ENCODE results near the gene EPG5.

EPG5 gene

DNA sequence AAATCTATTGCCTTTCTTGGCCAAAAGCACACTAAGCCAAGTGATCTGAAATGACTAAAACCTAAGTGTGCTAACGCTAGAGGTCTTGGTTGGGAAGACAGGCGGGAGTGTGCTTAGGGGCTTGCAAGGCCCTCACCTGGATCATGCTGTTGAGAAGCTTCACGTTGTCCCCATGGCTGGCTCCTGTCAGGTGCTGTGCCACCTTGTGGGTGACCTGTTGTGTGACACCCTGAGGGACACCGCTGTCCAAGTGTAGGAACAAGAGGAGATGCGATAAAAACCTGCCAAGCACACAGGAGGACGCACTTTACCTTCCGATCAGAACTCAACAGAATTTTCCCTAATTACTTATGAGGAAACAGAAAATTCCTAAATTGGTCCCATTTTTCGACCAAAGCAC lies 50.8 kb downstream of the EPG5 start:
- DNase-seq, result no peak

GRCh38 chr18:45913276-45913675 lies 53.9 kb downstream of the EPG5 start:
- no peak for DNase-seq

GRCh38 chr18:45910405-45911023 lies 56.6 kb downstream of the EPG5 start:
- peak; percentile 66 for DNase-seq

- DNase-seq, result no peak
These were observed 65.4 kb downstream of the EPG5 start for GRCh38 chr18:45901654-45902210.

- no peak for DNase-seq
These were observed 66.5 kb downstream of the EPG5 start for GRCh38 chr18:45900623-45901022.

DNA sequence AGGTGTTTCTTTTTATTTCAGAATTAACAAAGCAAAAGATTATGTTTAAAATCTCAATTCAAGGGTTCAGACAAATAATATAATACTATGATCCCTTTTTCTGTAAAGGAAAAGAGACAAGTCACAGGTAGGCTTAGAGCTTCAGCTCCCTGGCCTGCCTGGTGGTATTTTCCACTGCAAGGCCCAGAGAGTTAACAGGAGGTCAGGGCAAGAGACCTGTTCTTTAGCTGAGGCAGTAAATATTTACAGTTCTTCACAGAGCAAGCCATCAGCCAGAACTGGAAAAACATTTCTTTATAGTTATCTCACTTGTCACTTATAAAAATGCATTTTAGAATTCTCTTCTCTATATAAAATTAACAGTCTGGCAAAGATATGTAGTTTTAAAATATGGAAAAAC lies 70.1 kb downstream of the EPG5 start:
- no peak for DNase-seq

DNA sequence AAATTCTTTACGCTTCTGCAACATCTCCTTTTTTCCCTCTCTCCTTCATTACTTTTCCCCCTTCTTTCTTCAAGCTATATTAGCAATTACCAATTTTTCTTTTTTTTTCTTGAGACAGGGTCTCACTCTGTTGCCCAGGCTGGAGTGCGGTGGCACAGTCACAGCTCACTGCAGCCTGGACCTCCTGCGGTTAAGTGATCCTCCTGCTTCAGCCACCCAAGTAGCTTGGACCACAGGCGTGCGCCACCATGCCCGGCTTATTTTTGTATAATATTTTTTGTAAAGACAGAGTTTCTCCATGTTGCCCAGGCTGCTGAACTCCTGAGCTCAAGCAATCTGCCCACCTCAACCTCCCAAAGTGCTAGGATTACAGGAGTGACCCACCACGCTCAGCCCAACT lies 70.7 kb downstream of the EPG5 start:
- no peak for DNase-seq

- no peak for DNase-seq
These were observed 71.8 kb downstream of the EPG5 start for GRCh38 chr18:45895339-45895738.

- no peak for DNase-seq
These were observed 72.3 kb downstream of the EPG5 start for GRCh38 chr18:45894818-45895217.

DNA sequence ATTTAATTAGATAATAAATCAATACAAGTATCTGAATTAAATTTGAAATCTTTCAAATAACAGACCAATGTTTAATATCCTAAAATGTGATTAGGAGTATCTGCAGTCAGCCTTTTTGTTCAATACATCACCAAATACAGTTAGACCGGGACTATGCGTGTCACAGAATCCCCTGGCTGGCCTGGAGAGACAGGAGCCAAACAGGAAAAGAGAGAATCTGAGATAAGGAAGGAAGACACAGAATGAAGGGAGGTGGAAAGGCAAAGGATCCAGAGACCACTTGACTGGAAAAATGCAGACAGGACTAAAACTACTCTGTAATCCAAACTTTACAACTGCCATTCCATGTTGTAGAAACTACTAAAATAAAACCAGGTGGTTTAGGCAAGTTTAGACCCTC lies 75.3 kb downstream of the EPG5 start:
- DNase-seq, result no peak

DNA sequence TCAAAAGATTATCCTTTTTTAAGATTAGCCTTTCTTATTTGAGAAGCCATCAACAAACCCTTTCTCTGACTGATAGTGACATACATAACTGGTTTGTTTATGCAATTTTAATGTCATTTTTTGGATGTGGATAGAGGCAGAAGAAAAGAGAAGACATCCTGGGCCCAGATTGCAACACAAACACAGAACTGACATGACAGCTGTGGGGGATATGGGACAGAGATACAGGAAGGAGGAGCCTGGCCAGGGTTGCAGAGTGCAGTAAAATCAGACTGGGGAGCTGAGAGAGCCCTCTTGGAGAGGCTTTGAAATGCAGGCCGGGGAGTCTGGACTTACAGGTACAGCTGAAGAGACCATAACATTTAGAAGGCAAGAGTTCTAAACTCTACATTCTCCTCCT lies 76.5 kb downstream of the EPG5 start:
- no peak for DNase-seq

- DNase-seq, result no peak
These were observed 77.6 kb downstream of the EPG5 start for GRCh38 chr18:45889419-45890064.

DNA sequence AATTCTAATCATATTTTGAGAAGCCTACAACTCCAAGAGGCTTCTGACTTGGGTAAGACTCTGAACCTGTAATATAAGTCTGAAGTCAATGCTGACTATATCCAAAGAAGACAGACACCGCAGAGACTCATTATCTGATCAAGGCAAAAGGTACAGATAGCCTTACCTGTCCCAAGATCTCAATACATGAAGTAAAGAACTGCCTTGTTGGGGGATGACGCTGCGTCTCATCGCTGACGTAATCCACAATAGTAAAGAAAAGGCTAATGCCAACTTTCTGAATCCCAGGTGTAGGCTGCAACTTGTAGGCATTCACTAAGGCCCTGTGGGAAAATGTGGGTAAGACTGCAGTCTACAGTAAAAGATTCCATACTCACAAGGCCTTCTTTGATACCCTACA lies 79.5 kb downstream of the EPG5 start:
- DNase-seq, result no peak

- DNase-seq, result no peak
These were observed 86.1 kb downstream of the EPG5 start for GRCh38 chr18:45880876-45881558.

GRCh38 chr18:45879681-45880655 lies 87.2 kb downstream of the EPG5 start:
- DNase-seq, result peak; percentile 68

- no peak for DNase-seq
These were observed 89.7 kb downstream of the EPG5 start for GRCh38 chr18:45877403-45877802.

- DNase-seq, result no peak
These were observed 91.0 kb downstream of the EPG5 start for GRCh38 chr18:45876161-45876560.

DNA sequence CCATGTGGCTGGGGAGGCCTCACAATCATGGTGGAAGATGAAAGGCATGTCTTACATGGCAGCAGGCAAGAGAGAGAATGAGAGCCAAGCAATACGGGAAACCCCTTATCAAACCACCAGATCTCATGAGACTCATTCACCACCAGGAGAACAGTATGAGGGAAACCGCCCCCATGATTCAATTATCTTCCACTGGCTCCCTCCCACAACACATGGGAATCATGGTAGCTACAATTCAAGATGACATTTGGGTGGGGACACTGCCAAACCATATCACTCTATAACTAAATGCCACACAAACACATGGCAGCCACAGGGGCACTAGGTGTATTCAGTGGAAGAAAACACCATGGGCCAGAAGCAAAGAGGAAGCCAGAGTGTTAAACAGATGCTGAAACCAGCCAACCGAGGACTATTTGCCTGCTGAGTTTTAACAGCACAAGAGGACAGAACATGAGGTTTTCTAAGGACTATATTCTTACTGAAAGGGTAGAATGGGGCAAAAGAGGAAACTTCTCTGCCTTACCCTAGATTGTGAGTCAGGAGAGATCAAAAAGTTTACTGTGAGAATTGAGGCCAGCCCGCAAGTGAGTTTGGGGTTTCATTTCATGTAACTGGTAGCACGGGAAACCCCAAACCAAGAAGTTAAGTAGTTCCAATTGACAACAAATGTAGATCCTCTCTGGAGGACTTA lies 92.5 kb downstream of the EPG5 start:
- peak; percentile 87 for DNase-seq

GRCh38 chr18:45871431-45872084 lies 95.6 kb downstream of the EPG5 start:
- DNase-seq, result peak; percentile 10

GRCh38 chr18:45870419-45870818 lies 96.7 kb downstream of the EPG5 start:
- no peak for DNase-seq

GRCh38 chr18:45865466-45865865 lies 101.7 kb downstream of the EPG5 start:
- DNase-seq, result no peak

GRCh38 chr18:45864081-45864480 lies 103.0 kb downstream of the EPG5 start:
- no peak for DNase-seq
